K562 treated with DMSO at 1 percent for 4 hours (cell line): ENCODE data around the gene RBSN. TPM values are rescaled to one million over a fixed set of nuclear protein-coding genes. Genes with fewer than 3 reads are reported as not detected.

ENCODE experiments used
- total RNA-seq: library from RNA; unstranded; fragments of 300-600 nt; gene quantifications from 2 replicates; pipeline ENCODE4 v1.2.3, GENCODE V29; 2022; ENCODE audit not compliant: insufficient read depth

The RBSN gene
- 9.2 and 13.3 TPM in 2 replicates for total RNA-seq

DNA sequence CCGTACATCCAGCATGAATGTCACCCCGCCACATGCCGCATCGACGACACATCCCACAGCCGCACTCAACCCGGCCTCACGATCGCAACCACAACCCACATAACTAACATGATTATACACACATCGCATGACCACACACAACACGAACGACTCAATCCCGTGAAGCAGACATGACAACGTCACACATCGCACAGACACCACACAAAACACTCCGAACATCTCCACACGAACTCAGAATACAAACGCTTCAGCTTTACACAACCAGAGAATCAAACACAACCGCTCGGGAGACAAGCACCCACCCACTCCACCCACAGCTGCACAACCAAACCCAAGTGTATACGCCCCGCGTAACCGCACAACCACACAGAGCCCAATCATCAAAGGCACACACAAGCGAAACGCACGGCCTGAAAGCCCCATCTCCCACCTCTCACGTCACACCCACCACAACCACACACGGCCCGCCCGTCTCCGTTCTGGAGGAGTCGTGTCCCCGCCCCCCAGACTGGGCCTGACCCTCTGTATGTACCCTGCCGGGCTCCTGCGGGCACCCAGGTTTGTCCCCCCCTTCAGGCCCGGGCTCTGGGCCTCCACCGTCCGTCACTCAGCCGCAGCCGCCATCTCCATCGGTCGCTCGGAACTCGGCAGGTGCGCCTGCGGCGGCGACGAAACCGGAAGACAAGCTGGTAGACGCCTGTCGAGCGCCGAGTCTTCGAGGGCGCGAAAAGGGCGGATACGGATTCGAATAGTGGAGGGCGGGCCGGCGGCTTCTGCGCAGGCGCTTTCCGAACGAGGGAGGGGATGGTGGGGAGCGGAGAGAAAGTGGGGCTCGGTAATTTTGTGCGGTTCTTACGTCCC, at the start of gene RBSN:
Gene RBSN, minus strand, starts transcription at position 646 of the 861 bp plus-strand sequence. CDS start 3,028 bp downstream, outside the sequence.

DNA sequence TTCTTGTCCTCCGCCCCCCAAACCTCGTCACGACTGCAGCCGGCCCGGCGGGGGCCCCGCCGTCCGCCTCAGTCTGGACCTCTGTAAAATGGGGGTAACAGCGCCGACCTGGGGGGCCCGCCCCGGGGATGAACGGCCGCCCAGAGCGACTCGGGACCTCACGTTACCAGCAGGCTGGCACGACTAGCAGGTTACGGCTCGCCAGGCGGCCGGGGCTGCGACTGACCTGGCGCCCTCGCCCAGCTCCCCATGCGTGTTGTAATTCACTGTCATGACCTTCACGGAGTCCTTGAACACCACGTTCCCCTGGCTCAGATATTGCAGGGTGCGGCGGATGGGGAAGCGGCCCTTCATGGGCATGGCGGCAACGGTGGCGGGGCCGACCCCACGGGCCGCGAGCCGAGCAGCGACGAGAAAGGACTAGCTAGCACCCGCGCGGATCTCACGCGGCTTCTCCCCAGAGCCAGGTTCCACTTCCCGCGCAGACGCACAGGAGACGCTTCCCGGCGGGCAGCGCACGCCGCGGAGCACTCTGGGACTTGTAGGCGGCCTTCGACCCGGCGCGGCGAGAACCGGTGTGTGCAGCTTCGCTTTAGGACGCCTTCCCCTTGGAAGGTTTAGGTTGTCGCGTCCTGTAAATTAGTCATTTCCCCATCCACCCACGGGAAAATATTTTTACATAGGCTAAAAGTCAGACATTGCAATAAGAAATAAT, 34.0 kb downstream of the RBSN start, which contains the start of gene MRPS25:
Gene MRPS25, minus strand, starts transcription at position 481 of the 715 bp plus-strand sequence. Its CDS starts 121 bp downstream, at position 360.

Other genes with a start within 250 kb of the RBSN start
- 23.3 and 40.8 TPM in 2 replicates for gene NR2C2, start 151.6 kb downstream of the RBSN start, total RNA-seq
- 32.2 and 32.3 TPM in 2 replicates for gene MRPS25, start 33.8 kb downstream of the RBSN start, total RNA-seq
- gene CAPN7, start 107.1 kb upstream of the RBSN start, total RNA-seq, result 21.8 and 28.2 TPM in 2 replicates
- 16.1 and 17.9 TPM in 2 replicates for gene SH3BP5, start 233.4 kb upstream of the RBSN start, total RNA-seq